HG03457 (cell line): Measurements from ENCODE around the gene EP400.
"Not testable (repeated sequence)": the region's sequence is repeated elsewhere in the genome, so short reads cannot be mapped to it uniquely, and the experiment has no call there.

Source experiments
- ATAC-seq: cut with Tn5 transposase; IDR thresholded peaks from one replicate; pipeline ENCODE4 v1.9.1; 2021; ENCODE audit warnings: moderate number of reproducible peaks; ENCODE audit not compliant: unreplicated experiment

The EP400 gene

DNA sequence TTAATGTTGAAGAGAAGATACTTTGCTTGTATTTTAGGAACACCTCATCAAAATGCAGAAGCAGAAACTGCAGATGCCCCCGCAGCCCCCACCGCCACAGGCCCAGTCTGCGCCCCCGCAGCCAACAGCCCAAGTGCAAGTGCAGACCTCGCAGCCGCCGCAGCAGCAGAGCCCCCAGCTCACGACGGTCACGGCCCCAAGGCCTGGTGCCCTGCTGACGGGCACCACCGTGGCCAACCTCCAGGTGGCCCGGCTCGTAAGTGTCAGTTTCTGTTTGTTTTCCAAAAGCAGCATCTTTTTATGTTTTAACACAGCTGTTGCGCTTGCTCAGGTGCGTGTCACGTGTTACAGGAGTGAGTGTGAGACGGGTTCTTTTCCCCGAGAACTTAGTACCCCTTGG lies 114.9 kb downstream of the EP400 start:
- ATAC-seq = no peak

GRCh38 chr12:132065203-132065602 lies 115.5 kb downstream of the EP400 start:
- ATAC-seq = no peak

DNA sequence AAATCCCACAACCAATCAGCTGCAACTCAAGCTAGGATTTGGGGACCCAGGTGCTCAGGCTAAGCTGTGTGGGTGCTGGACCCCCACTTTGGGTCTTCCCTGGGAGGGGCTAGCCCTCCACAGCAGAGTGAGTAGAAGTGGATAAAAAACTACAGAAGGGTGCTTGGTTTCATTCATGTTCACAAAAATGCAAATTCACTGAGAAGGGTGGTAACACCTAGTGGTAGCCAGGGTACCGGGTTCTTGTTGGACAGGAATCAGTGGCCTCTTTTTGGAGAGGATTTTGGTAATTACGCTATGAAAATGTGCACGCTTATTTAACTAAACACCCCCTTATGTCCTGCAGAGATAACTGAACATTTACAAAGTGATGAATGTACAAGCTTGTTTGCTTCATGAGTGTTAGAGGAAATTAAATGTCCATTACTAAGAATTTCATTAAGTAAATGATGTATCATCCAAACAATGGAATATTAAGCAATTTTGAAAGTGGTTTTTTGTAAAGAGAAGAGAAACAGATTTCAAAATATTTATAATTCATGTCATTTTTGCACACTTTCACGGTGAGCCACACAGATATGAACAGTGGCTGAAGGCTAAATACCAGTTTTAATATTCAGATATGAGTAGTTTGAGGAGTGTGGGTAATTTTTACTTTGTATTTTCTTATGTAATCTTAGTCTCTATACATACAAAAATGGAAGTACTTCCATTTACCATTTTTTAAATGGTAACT lies 116.0 kb downstream of the EP400 start:
- no peak for ATAC-seq

GRCh38 chr12:132066345-132066685 lies 116.6 kb downstream of the EP400 start:
- no peak for ATAC-seq

GRCh38 chr12:132066749-132067148 lies 117.0 kb downstream of the EP400 start:
- ATAC-seq = no peak

DNA sequence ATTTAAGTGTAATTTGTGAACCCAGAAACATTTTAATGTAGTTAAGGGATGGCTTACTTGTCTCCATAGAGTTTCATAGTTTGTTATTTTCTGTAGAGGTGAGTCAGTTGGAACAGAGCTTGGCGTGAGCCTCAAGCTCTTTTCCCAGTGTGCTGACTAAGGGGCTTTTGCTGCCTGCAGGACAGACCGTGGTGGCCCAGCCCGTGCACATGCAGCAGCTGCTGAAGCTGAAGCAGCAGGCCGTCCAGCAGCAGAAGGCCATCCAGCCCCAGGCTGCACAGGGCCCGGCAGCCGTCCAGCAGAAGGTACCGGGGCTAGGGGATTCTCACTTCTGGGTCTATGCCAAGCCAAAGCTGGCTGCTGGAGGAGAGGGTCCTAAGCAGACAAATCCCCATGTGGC lies 117.4 kb downstream of the EP400 start:
- ATAC-seq = no peak

DNA sequence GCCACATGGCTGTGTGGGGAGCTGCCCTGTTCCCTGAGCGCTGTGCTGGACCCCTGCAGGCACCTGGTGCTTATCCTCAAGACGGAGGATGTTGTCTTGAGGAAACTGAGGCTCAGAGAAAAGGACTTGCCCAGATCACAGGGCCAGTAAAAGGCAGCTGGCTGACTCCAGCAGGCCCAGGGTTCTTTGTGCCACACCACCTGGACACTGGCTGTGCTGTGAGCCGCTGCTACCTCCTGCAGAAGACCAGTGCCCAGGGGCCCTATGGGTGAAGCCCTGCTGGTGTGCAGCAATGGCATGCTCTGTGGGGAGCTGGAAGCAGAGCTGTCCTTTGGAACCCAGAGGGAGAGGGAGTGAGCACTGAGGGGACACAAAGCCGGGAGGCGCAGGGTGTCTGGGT lies 118.5 kb downstream of the EP400 start:
- no peak for ATAC-seq

- no peak for ATAC-seq
These were observed 119.7 kb downstream of the EP400 start for GRCh38 chr12:132069336-132069985.

- no peak for ATAC-seq
These were observed 120.6 kb downstream of the EP400 start for GRCh38 chr12:132070298-132070697.

- peak; percentile 49 for ATAC-seq
These were observed 121.5 kb downstream of the EP400 start for GRCh38 chr12:132071040-132071810.

GRCh38 chr12:132071830-132072384 lies 122.2 kb downstream of the EP400 start:
- no peak for ATAC-seq

DNA sequence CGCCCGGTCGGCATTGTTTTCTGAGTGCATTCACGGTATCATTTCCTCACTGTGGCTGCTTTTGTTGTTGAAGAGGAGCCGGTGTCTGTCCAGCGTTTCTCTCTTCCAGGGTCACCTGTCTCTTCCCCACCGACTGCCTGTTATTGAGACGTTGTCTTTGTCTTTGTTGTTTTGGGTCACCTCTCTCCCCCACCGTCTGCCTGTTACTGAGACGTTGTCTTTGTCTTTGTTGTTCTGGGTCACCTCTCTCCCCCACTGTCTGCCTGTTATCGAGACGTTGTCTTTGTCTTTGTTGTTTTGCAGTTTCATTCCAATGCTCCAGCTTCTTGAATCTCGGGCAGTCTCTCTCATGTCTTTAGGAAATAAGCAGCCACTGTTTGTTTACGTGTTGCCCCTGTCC lies 124.5 kb downstream of the EP400 start:
- ATAC-seq = no peak

DNA sequence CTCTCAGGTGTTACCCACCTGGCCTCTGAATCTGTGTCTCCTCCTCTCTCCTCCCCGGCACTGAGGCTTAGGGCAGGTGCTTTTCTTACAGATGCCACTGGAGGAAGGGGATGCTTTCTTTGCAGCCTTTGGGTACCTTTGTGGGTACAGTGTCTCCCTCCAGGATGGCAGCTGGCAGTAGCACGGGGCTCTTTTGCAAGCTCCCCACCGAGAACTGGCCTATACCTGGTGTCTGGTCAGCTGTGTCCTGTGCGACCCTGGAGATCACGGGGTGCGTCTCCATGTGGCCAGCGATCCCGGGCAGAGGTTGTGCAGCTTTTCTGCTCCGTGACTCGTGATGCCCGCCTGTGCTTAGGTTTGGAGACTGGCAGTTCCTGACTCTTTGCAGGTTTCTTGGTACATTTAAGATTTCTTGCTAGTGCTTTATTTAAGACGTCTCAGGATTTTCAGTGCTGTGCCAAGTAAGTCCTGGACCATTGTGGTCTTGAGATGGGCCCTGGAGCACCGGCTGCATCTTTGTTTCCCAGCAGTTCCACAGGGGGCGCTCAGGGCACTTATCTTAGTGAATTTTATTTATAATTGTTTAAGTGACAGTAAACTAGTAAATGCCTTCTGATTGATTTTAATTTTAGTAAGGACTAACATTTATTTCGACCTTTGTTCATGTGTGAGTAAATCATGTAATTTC lies 125.4 kb downstream of the EP400 start:
- ATAC-seq = no peak

DNA sequence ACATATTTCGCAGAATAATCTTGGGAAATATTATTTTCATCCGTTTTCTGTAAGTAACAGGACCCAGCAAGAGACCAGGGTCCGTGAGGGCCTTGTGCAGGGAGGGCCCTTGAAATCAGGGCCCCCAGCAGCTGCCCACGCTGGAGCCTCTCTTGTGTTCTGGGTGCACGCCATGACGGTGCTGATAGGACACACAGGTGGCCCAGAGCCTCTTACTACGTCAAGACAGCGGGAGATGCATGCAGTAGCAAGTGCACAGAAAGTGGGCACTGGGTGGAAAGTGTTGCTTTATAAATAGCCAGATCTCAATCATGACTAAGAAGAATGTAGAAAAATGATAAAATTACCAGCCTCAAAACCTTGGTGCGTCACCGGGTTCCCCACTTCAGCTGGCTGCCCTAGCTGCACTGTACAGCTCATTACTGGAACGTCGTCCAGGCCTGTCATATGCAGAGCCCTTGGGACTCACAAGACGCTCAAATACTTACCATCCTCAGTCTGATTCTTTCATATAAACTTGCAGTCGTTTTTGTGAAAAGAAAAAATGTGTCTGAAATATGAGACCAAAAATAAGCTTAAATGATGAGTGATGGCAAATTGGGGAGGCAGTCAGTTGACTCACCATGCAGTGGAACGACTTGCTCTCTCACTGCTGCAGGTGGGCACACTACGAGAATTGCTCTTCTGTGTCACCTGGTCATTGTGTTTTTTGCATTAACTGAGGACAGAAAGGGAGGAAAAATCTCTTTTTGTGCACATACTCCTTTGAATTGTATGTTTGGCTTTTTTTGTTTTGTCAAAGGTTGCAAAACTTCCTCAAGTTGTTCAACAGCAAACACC lies 126.2 kb downstream of the EP400 start:
- no peak for ATAC-seq

DNA sequence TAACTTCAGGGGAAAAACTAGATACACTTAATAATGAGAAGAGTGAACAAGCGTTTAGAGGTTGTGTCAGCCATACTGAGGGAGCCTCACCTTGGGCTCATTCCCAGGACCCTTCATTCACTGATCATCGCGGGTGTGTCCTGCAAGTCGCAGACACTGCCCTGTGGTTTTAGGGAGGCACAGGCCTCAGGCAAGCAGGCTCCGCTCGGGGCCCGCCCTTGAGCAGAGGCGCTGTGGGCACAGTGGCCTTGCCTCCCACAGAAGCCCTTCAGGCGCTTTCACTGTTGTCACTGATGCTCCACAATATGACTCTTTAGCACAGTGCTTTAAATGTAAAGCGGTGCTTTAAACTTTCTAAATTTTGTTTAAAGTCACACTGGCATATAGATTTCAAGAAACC lies 127.0 kb downstream of the EP400 start:
- no peak for ATAC-seq

DNA sequence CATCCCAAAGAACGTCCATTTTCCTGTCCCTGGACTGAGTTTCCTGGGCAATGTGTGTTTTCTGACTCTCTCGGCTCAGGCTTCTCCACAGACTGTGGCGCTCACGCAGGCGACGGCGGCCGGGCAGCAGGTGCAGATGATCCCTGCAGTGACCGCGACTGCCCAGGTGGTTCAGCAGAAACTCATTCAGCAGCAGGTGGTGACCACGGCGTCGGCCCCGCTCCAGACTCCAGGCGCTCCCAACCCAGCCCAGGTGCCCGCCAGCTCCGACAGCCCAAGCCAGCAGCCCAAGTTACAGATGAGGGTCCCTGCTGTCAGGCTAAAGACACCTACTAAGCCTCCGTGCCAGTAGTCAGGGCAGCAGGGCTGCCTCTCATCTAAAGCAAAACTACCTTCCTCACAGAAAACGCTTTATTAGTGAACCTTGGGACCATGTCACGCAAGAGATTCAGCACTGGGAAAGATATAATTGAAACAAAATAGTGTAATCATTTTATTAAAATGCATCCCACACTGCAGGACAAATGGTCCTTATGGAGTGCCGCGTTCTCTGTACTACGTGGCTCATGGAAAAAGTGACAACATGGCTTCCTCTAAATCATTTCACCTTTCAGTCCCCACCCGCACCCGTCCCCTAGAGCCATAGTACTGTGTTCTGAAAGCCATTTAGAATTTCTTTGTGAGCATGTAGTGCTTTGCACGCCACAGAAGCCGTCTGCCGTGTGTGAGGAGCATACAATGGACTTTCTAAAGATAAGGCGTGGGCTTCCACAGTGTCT lies 127.8 kb downstream of the EP400 start:
- ATAC-seq = no peak

DNA sequence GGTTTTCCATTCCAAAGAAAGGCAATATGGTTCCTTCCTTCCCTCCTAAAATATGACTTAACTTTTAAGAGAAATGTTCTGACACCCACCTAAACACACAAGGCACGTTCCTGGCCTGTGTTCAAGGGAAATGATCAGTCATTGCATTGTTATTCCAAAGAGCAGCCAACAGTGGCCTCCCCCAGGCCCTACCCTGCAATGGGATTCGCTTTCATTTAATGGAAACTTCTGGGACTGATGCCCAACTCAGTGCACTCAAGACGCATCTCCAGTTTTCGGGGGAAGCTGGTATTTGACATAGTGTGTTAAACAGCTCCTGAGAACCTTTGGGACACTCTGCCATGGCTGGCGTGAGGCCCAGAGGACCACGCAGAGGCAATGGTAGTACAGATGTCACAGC lies 128.4 kb downstream of the EP400 start:
- no peak for ATAC-seq

DNA sequence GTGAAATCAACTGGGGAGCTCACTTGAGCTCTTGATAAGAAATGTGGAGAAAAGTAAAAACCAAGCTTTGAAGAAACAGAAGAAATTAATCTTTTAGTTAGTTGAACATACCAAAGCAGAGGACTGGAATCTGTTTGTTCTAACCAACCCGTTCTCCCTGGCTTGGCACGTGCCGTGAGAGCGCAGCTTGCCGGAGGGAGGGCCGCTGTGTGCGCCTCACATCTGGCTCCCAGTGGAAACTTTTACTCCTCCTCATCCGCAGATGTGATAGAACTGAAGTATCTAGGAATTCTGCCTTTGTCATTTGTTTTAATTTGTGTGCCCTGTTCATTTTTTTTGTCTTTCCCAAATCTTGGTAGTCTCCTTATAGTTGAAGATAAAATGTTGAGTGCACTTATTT lies 129.5 kb downstream of the EP400 start:
- ATAC-seq = no peak

DNA sequence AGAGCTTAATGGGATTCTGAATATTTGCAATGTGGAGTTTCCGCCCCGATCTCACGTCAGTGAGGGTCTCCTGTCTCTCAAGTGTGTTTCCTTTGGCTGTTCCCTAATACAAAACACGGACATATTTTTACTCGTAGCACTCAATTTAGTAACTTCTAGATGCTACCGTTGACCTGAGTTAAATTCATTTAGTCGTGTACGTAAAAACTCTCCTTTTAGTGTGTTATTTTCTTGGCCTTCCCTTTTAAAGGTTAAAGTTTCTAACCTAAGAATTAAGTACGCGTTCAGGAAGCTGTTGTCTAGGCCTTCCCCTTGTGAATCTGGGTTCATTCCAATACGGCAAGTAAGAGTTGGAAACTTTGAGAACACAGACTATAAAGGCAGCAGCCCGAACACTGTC lies 130.0 kb downstream of the EP400 start:
- ATAC-seq = no peak

DNA sequence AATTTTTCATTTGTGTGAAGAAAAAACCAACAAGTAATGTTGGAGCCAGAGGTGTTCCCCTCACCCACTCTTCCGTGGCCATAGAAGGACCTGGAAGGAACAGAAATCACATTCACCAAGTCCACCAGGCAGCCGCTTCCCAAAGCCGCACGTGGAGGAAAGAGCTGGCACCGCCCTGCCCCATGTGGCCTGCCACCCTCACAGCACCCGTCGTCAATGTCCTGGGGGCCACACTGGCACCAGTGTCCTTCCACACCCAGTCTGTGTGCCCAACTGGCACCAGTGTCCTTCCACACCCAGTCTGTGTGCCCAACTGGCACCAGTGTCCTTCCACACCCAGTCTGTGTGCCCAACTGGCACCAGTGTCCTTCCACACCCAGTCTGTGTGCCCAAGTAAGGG lies 130.8 kb downstream of the EP400 start:
- not testable (repeated sequence) for ATAC-seq
